Measurements from ENCODE around the gene TTC29.
A peak's percentile ranks its signal among the peaks of the same experiment; 100 is the strongest.
"Not testable (repeated sequence)": the region's sequence is repeated elsewhere in the genome, so short reads cannot be mapped to it uniquely, and the experiment has no call there.

Gene TTC29

GRCh38 chr4:146852360-146852759 lies 93.3 kb downstream of the TTC29 start:
- no peak for DNase-seq

- DNase-seq = no peak
Observed at GRCh38 chr4:146847345-146847744, 98.3 kb downstream of the TTC29 start.

DNA sequence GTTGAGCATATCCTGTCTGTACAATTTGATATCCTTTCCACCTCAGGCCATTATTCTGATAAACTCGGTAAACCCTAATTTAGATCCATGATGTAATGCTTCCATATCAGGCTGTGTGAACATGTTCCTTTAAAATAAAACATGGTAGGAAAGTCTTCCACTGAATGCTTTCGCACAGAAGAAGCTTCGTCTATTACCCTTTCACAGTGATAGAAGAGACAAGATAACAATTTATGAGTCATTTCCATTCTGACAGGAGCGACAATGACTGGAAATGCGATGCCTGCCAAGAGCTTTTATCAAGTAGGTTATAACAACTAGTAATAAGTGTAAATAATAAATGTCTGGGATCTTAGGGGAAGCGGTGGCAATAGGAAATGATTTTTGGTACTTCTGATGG lies 98.8 kb downstream of the TTC29 start:
- DNase-seq = no peak

- DNase-seq = no peak
Observed at GRCh38 chr4:146844761-146845160, 100.9 kb downstream of the TTC29 start.

GRCh38 chr4:146842876-146843275 lies 102.8 kb downstream of the TTC29 start:
- DNase-seq = no peak

DNA sequence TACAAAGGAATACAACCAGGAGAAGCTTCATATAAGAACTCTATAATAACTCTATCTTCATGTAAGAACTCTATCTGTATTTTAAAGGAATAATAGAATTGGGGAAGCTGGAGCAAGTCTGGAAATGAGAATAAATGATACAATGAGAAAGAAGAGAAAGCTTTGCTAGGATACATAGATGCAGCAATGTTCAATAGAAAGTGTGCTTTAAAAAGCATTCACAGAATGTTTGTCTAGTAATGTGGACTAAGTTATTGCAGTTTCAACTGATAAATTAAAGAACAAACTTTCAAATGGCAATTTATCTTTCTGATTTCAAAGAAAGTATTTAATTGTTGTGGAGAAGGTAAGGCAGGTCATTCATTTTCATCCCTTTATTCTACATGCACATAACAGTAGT lies 104.9 kb downstream of the TTC29 start:
- no peak for DNase-seq

- no peak for DNase-seq
Observed at GRCh38 chr4:146835096-146835495, 110.6 kb downstream of the TTC29 start.

GRCh38 chr4:146834263-146835034 lies 111.2 kb downstream of the TTC29 start:
- no peak for DNase-seq

DNA sequence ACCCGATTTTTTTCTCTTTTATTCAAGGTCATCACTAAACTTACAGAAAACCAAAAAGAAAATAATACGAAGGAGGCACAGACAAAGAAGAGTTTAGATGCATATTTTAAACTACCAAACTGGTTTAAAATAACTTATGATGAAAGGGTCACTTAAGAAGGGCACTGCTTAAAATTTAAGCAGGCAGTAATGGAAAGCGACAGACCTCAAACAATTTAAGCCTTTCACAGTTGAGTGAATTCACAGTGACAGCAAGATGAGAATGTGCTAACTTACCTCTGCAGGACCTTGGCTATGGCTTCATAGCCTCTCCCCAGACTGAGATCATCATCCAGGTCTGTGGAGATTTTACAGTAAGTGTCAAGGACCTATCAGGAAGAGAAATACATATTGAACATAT lies 112.1 kb downstream of the TTC29 start:
- no peak for DNase-seq

GRCh38 chr4:146822980-146823379 lies 122.7 kb downstream of the TTC29 start:
- DNase-seq = not testable (repeated sequence)

DNA sequence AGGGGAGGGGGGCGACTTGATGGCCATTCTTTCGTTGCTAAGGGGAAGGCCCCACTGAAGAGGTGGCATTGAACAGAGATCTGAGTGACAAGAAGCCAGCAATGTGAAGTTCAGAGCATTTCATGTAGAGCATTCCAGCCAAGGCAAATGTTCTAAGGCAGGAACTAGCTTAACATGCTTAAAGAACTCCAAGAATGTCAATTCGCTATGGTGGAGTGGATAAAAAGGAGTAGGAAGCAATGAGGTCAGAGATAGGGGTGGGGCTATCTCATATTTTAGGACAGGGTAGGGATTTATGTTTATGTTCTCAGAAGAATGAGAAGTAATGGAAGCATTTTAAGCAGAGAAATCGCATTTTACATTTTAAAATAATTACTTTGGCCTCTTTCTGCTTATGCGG lies 130.9 kb downstream of the TTC29 start:
- no peak for DNase-seq

GRCh38 chr4:146795711-146796110 lies 150.0 kb downstream of the TTC29 start:
- DNase-seq = no peak

- DNase-seq = no peak
Observed at GRCh38 chr4:146793727-146794126, 151.9 kb downstream of the TTC29 start.

DNA sequence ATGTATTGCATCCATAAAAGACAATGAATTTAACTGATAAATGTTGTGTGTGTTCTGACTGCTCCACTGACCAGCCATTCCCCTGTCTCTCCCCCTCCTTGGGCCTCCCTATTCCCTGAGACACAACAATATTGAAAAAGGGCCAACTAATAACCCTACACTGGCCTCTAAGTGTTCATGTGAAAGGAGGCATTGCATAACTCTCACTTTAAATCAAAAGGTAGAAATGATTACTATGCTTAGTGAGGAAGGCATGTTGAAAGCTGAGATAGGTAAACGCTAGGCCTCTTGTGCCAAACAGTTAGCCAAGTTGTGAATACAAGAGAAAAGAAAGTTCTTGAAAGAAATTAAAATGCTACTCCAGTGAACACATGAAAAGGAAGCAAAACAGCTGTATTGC lies 154.2 kb downstream of the TTC29 start:
- no peak for DNase-seq

GRCh38 chr4:146790515-146790914 lies 155.1 kb downstream of the TTC29 start:
- no peak for DNase-seq

GRCh38 chr4:146787731-146788130 lies 157.9 kb downstream of the TTC29 start:
- no peak for DNase-seq

DNA sequence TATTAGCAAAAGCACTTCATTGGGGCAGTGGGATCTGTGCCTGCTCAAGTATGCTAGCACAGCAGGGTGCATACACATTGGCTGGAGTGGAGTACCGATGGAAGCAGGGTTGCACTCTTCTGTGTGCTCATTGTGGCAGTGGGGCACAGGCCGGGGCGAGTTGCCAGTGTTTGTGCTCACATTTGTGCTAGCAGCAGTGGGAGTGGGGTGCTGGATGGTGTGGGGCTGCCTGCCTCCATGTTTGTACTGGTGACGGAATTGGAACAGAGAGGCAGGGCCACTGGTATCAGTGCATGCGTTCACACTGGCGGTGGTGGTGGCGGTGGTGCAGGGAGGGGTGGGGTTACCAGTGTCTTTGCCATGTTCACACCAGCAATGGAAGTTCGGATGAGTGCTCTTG lies 169.0 kb downstream of the TTC29 start:
- DNase-seq = peak in 1 of 5 donors; percentile 4

DNA sequence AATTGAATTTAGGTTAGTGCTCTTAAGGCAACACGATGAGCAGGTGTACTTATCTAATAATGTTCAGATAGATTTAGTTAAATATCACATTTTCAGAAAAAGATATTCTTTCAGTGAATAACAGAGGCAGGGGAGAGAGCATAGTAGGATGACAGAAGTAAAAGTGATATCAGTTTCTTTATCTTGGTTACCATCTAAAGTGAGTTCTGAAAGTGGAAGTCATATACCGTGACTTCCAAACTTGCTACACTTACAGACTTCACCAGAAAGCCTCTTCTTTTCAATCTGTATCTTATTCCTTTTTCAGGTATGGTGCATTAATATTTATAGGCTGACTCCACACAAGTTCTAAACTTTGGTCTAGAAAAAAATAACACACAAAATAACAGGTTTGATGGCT lies 182.1 kb downstream of the TTC29 start:
- no peak for DNase-seq

- no peak for DNase-seq
Observed at GRCh38 chr4:146762016-146762415, 183.6 kb downstream of the TTC29 start.

DNA sequence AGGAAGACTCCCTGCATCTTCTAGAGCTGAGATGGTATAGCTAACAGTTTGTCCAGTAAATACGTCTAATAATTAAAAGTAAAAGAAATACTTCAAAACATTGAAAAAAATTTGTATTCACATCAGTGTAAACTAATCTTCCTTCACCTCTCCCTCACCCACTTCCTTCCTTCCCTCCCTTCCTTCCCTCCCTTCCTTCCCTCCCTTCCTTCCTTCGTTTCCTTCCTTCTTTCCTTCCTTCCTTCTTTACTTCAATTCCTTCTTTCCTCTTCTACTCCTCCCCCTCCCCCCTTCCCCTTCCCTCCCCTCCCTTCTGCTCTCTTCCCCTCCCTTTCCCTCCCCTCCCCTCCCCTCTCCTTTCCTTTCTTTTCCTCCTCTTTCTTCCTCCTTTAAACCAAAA lies 203.2 kb downstream of the TTC29 start:
- DNase-seq = no peak

DNA sequence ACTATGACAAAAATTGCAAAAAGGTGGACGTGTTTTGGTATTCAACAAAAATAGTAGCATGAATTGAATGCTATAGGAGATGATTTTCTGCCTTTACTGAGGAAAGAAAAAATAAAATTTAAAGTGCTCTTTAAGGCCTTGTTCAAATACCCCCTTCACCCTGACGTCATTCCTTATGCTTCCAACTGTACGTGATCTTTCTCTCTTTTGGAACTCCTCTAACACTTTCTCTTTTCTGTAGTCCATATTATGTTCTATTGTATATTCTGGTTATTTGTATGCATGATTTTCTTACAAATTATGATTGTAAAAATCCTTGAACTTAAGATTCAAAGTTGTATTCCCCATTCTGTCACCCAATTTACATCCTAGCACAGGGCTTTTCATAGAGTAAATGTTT lies 206.5 kb downstream of the TTC29 start:
- DNase-seq = no peak

GRCh38 chr4:146723519-146723918 lies 222.1 kb downstream of the TTC29 start:
- DNase-seq = not testable (repeated sequence)

- DNase-seq = no peak
Observed at GRCh38 chr4:146709956-146710355, 235.7 kb downstream of the TTC29 start.

- DNase-seq = no peak
Observed at GRCh38 chr4:146699910-146700309, 245.8 kb downstream of the TTC29 start.

Data from T-helper 1 cell (primary cell).